HEK293 (cell line): ENCODE results near the gene CNPY2.

Experiments
- AEBP2 ChIP-seq: fragments of 450-650 bp; formaldehyde crosslinking; IDR thresholded peaks from 2 replicates; pipeline ENCODE4 v1.5.1; 2016; ENCODE audit warnings: missing biosample characterization, missing genetic modification characterization, borderline replicate concordance
- CTCF ChIP-seq: fragments of 450-650 bp; formaldehyde crosslinking; IDR thresholded peaks from 2 replicates; pipeline ENCODE4 v1.5.1; 2016; ENCODE audit warnings: missing biosample characterization, missing genetic modification characterization
- GFI1B ChIP-seq: fragments of 450-650 bp; formaldehyde crosslinking; IDR thresholded peaks from 2 replicates; pipeline ENCODE4 v1.5.1; 2016; ENCODE audit warnings: missing biosample characterization, missing genetic modification characterization
- PRDM1 ChIP-seq: fragments of 450-650 bp; formaldehyde crosslinking; IDR thresholded peaks from 2 replicates; pipeline ENCODE4; 2016; ENCODE audit warnings: missing biosample characterization, missing genetic modification characterization
- PRDM6 ChIP-seq: fragments of 450-650 bp; formaldehyde crosslinking; IDR thresholded peaks from 2 replicates; pipeline ENCODE4 v1.5.1; 2017; ENCODE audit warnings: missing biosample characterization, missing genetic modification characterization
- REPIN1 ChIP-seq: fragments of 450-650 bp; formaldehyde crosslinking; IDR thresholded peaks from 2 replicates; pipeline ENCODE4 v1.5.1; 2017; ENCODE audit warnings: missing biosample characterization, missing genetic modification characterization, low read depth
- SETDB1 ChIP-seq: IDR thresholded peaks from one replicate; pipeline ENCODE4 v1.6.1; 2017; ENCODE audit warnings: mild to moderate bottlenecking, low read length, moderate library complexity, mixed read lengths; ENCODE audit not compliant: insufficient read length
- TRIM28 ChIP-seq: IDR thresholded peaks from 2 replicates; pipeline ENCODE4 v1.6.1; 2011; ENCODE audit warnings: low read length, control low read depth, borderline replicate concordance
- ZBTB48 ChIP-seq: fragments of 450-650 bp; formaldehyde crosslinking; IDR thresholded peaks from 2 replicates; pipeline ENCODE4 v1.5.1; 2016; ENCODE audit warnings: missing biosample characterization, missing genetic modification characterization
- ZBTB6 ChIP-seq: fragments of 450-650 bp; formaldehyde crosslinking; IDR thresholded peaks from 2 replicates; pipeline ENCODE4 v1.5.1; 2017; ENCODE audit warnings: missing biosample characterization, missing genetic modification characterization
- ZFHX2 ChIP-seq: fragments of 450-650 bp; formaldehyde crosslinking; conservative IDR thresholded peaks from 2 replicates; pipeline ENCODE4 v1.5.1; 2016; ENCODE audit warnings: missing biosample characterization, missing genetic modification characterization
- ZNF121 ChIP-seq: fragments of 450-650 bp; formaldehyde crosslinking; IDR thresholded peaks from 2 replicates; pipeline ENCODE4 v1.5.1; 2016; ENCODE audit warnings: missing biosample characterization, missing genetic modification characterization
- ZNF140 ChIP-seq: fragments of 450-650 bp; formaldehyde crosslinking; IDR thresholded peaks from 2 replicates; pipeline ENCODE4 v1.5.1; 2016; ENCODE audit warnings: missing biosample characterization, missing genetic modification characterization
- ZNF18 ChIP-seq: fragments of 450-650 bp; formaldehyde crosslinking; IDR thresholded peaks from 2 replicates; pipeline ENCODE4 v1.5.1; 2016; ENCODE audit warnings: missing biosample characterization, missing genetic modification characterization
- ZNF280D ChIP-seq: fragments of 450-650 bp; formaldehyde crosslinking; IDR thresholded peaks from 2 replicates; pipeline ENCODE4 v1.5.1; 2016; ENCODE audit warnings: missing biosample characterization, missing genetic modification characterization
- ZNF324 ChIP-seq: fragments of 450-650 bp; formaldehyde crosslinking; IDR thresholded peaks from 2 replicates; pipeline ENCODE4 v1.5.1; 2016; ENCODE audit warnings: missing biosample characterization, missing genetic modification characterization
- ZNF335 ChIP-seq: fragments of 450-650 bp; formaldehyde crosslinking; conservative IDR thresholded peaks from 2 replicates; pipeline ENCODE4 v1.5.1; 2016; ENCODE audit warnings: missing biosample characterization, missing genetic modification characterization
- ZNF37A ChIP-seq: fragments of 450-650 bp; IDR thresholded peaks from 2 replicates; pipeline ENCODE4 v1.5.1; 2018; ENCODE audit warnings: missing biosample characterization, missing genetic modification characterization
- ZNF561 ChIP-seq: fragments of 450-650 bp; IDR thresholded peaks from 2 replicates; pipeline ENCODE4 v1.5.1; 2018; ENCODE audit warnings: missing biosample characterization, missing genetic modification characterization, borderline replicate concordance
- ZNF580 ChIP-seq: fragments of 450-650 bp; formaldehyde crosslinking; IDR thresholded peaks from 2 replicates; pipeline ENCODE4 v1.5.1; 2016; ENCODE audit warnings: missing biosample characterization, missing genetic modification characterization
- ZNF610 ChIP-seq: fragments of 450-650 bp; formaldehyde crosslinking; IDR thresholded peaks from 2 replicates; pipeline ENCODE4 v1.5.1; 2016; ENCODE audit warnings: missing biosample characterization, missing genetic modification characterization, borderline replicate concordance
- ZNF701 ChIP-seq: fragments of 450-650 bp; formaldehyde crosslinking; IDR thresholded peaks from 2 replicates; pipeline ENCODE4 v1.5.1; 2016; ENCODE audit warnings: missing biosample characterization, missing genetic modification characterization
- ZNF747 ChIP-seq: fragments of 450-650 bp; formaldehyde crosslinking; IDR thresholded peaks from 2 replicates; pipeline ENCODE4 v1.5.1; 2016; ENCODE audit warnings: missing biosample characterization, missing genetic modification characterization
- ZNF785 ChIP-seq: fragments of 450-650 bp; formaldehyde crosslinking; IDR thresholded peaks from 2 replicates; pipeline ENCODE4 v1.5.1; 2016; ENCODE audit warnings: missing biosample characterization, missing genetic modification characterization
- ZNF791 ChIP-seq: fragments of 450-650 bp; formaldehyde crosslinking; IDR thresholded peaks from 2 replicates; pipeline ENCODE4 v1.5.1; 2016; ENCODE audit warnings: missing biosample characterization, missing genetic modification characterization
- ZSCAN23 ChIP-seq: fragments of 450-650 bp; formaldehyde crosslinking; IDR thresholded peaks from 2 replicates; pipeline ENCODE4 v1.5.1; 2016; ENCODE audit warnings: missing biosample characterization, missing genetic modification characterization
- ZSCAN4 ChIP-seq: fragments of 450-650 bp; formaldehyde crosslinking; IDR thresholded peaks from 2 replicates; pipeline ENCODE4 v1.5.1; 2017; ENCODE audit warnings: missing biosample characterization, missing genetic modification characterization

Gene CNPY2

GRCh38 chr12:56315622-56316473 is at the start of gene CNPY2 (continued):
- TF ChIP-seq ZFHX2 (tag by site-specific recombination) (no peak), ZNF280D (no peak), ZNF610 (tag by site-specific recombination) (peak; percentile 74; the same call in 1 of the 2 replicates), ZNF580 (tag by site-specific recombination) (no peak), CTCF (tag by site-specific recombination) (peak; percentile 91), GFI1B (no peak), ZNF747 (no peak), ZSCAN4 (tag by site-specific recombination) (no peak), SETDB1 (no peak), REPIN1 (tag by site-specific recombination) (no peak; the same call in 1 of the 2 replicates), ZNF701 (tag by site-specific recombination) (no peak), ZNF18 (tag by site-specific recombination) (no peak), PRDM6 (tag by site-specific recombination) (no peak), ZNF785 (no peak), ZNF561 (tag by site-specific recombination) (no peak; the same call in 1 of the 2 replicates), ZNF140 (tag by site-specific recombination) (no peak), ZNF37A (tag by site-specific recombination) (no peak), AEBP2 (tag by site-specific recombination) (no peak), ZNF121 (no peak), ZBTB6 (tag by site-specific recombination) (peak; percentile 92), ZBTB48 (tag by site-specific recombination) (peak; percentile 79), ZNF324 (tag by site-specific recombination) (no peak), PRDM1 (no peak), ZNF791 (tag by site-specific recombination) (no peak), ZSCAN23 (no peak), TRIM28 (no peak), ZNF335 (tag by site-specific recombination) (peak; percentile 99)
